Gastroesophageal sphincter (tissue), 3 donors: ENCODE data around the gene RAB21.

Experiments
- EP300 ChIP-seq: sonication (generic); formaldehyde crosslinking; IDR thresholded peaks from one replicate; pipeline ENCODE4 v1.6.1; 2017; ENCODE audit warnings: antibody characterized with exemption, mild to moderate bottlenecking
- POLR2A ChIP-seq, 2 donors: fragments of 450-650 bp; IDR thresholded peaks; one replicate each; pipeline ENCODE4 v1.6.1; 2017; ENCODE audit warnings: antibody characterized with exemption in 2 of 2, mild to moderate bottlenecking in 2 of 2, moderate library complexity in 1 of 2
- POLR2AphosphoS5 ChIP-seq: sonication (generic); formaldehyde crosslinking; IDR thresholded peaks from one replicate; pipeline ENCODE4 v1.6.1; 2017; ENCODE audit warnings: antibody characterized with exemption
- TF ChIP-seq, protein P1 (sequence below), 4 experiments: fragments of 200-600 bp in 2 of 4; fragments of 450-650 bp in 2 of 4; sonication (generic) in 1 of 4; IDR thresholded peaks; one replicate each; pipeline ENCODE4 v1.5.1; 2017 to 2019; ENCODE audit warnings: antibody characterized with exemption in 4 of 4, mild to moderate bottlenecking in 2 of 4, moderate library complexity in 2 of 4

GRCh38 chr12:71837356-71837755 is 82.7 kb downstream of the RAB21 start:
- TF ChIP-seq, protein P1, sequence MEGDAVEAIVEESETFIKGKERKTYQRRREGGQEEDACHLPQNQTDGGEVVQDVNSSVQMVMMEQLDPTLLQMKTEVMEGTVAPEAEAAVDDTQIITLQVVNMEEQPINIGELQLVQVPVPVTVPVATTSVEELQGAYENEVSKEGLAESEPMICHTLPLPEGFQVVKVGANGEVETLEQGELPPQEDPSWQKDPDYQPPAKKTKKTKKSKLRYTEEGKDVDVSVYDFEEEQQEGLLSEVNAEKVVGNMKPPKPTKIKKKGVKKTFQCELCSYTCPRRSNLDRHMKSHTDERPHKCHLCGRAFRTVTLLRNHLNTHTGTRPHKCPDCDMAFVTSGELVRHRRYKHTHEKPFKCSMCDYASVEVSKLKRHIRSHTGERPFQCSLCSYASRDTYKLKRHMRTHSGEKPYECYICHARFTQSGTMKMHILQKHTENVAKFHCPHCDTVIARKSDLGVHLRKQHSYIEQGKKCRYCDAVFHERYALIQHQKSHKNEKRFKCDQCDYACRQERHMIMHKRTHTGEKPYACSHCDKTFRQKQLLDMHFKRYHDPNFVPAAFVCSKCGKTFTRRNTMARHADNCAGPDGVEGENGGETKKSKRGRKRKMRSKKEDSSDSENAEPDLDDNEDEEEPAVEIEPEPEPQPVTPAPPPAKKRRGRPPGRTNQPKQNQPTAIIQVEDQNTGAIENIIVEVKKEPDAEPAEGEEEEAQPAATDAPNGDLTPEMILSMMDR (IDR thresholded peaks at IDR 0.05) = no peak
- TF ChIP-seq POLR2A (IDR thresholded peaks at IDR 0.05) (no peak), EP300 (no peak), POLR2AphosphoS5 (no peak)
